Type B pancreatic cell (in vitro differentiated cells): ENCODE data around the gene ANKRD10. TPM values are rescaled to one million over a fixed set of nuclear protein-coding genes. Genes with fewer than 3 reads are reported as not detected.

Experiments
- DNase-seq: peaks from one replicate; pipeline ENCODE4 v3.0.0; 2021; ENCODE audit warnings: mixed read lengths; ENCODE audit not compliant: unreplicated experiment; ENCODE audit errors: extremely low spot score
- H3K27ac Mint-ChIP-seq: 2 replicates; pipeline ENCODE4 v1.8.0; 2021; ENCODE audit warnings: mild to moderate bottlenecking, mixed read lengths
- H3K27me3 Mint-ChIP-seq: 2 replicates; pipeline ENCODE4 v1.8.0; 2021; ENCODE audit warnings: mixed read lengths
- H3K36me3 Mint-ChIP-seq: 2 replicates; pipeline ENCODE4 v1.8.0; 2021; ENCODE audit warnings: mixed read lengths
- H3K4me1 Mint-ChIP-seq: one replicate; pipeline ENCODE4 v1.8.0; 2021; ENCODE audit warnings: mixed read lengths; ENCODE audit not compliant: unreplicated experiment
- H3K4me3 Mint-ChIP-seq: 2 replicates; pipeline ENCODE4 v1.8.0; 2021; ENCODE audit warnings: mild to moderate bottlenecking, mixed read lengths
- H3K9me3 Mint-ChIP-seq: 2 replicates; pipeline ENCODE4 v1.8.0; 2021; ENCODE audit warnings: mixed read lengths
- CTCF ChIP-seq: fragments of 200-600 bp; sonication (generic); conservative IDR thresholded peaks from 2 replicates; pipeline ENCODE4 v1.5.0; 2021; ENCODE audit warnings: antibody characterized with exemption, mild to moderate bottlenecking
- total RNA-seq: library from RNA; stranded (reverse); gene quantifications from 2 replicates; pipeline ENCODE4 v1.2.1, GENCODE V29; 2021; ENCODE audit warnings: low replicate concordance

The ANKRD10 gene
- total RNA-seq, 1 donor from 2014 or later, result 142 TPM

GRCh38 chr13:110925023-110925612 is 10.2 kb upstream of the ANKRD10 start:
- Mint-ChIP-seq H3K4me1 (no peaks in the 10 kb centered on the region), H3K27ac (no peak overlapping the region), H3K36me3 (no peaks in the 10 kb centered on the region), H3K4me3 (no peak overlapping the region), H3K9me3 (no peaks in the 10 kb centered on the region), H3K27me3 (peaks cover 43% of the 10 kb centered on the region)
- peak; percentile 69 for TF ChIP-seq CTCF
- no peak for DNase-seq

- Mint-ChIP-seq H3K9me3 (no peaks in the 10 kb centered on the region), H3K4me3 (no peak overlapping the region), H3K27me3 (peaks cover 43% of the 10 kb centered on the region), H3K36me3 (no peaks in the 10 kb centered on the region), H3K27ac (no peak overlapping the region), H3K4me1 (no peaks in the 10 kb centered on the region)
- no peak for TF ChIP-seq CTCF
- no peak for DNase-seq
Observed at GRCh38 chr13:110924639-110924934, 9.7 kb upstream of the ANKRD10 start.

GRCh38 chr13:110923777-110924638 is 9.1 kb upstream of the ANKRD10 start:
- Mint-ChIP-seq H3K27me3 (peaks cover 43% of the 10 kb centered on the region), H3K36me3 (no peaks in the 10 kb centered on the region), H3K4me1 (no peaks in the 10 kb centered on the region), H3K4me3 (no peak overlapping the region), H3K9me3 (no peaks in the 10 kb centered on the region), H3K27ac (no peak overlapping the region)
- no peak for DNase-seq
- no peak for TF ChIP-seq CTCF

- no peaks in the 10 kb centered on the region for H3K36me3 Mint-ChIP-seq
- no peak overlapping the region for H3K27ac Mint-ChIP-seq
- H3K9me3 Mint-ChIP-seq, result no peaks in the 10 kb centered on the region
- H3K27me3 Mint-ChIP-seq, result peaks cover 36% of the 10 kb centered on the region
- no peak overlapping the region for H3K4me3 Mint-ChIP-seq
- DNase-seq, result no peak
- H3K4me1 Mint-ChIP-seq, result no peaks in the 10 kb centered on the region
- TF ChIP-seq CTCF, result no peak
Observed at GRCh38 chr13:110923086-110923485, 8.2 kb upstream of the ANKRD10 start.

GRCh38 chr13:110922506-110922905 is 7.6 kb upstream of the ANKRD10 start:
- TF ChIP-seq CTCF, result no peak
- Mint-ChIP-seq H3K9me3 (no peaks in the 10 kb centered on the region), H3K27me3 (peaks cover 36% of the 10 kb centered on the region), H3K27ac (no peak overlapping the region), H3K36me3 (no peaks in the 10 kb centered on the region), H3K4me3 (no peak overlapping the region), H3K4me1 (no peaks in the 10 kb centered on the region)
- DNase-seq, result no peak
